Measurements from ENCODE around the gene ROCK1. TPM values are rescaled to one million over a fixed set of nuclear protein-coding genes. Genes with fewer than 3 reads are reported as not detected.

ROCK1 gene
- total and polyA plus RNA-seq, 9 of the 15 experiments (the other 6 are each of a cell fraction or from before 2014, with no cell fraction given): 7.4 to 28.6 (median 17.7) TPM

GRCh38 chr18:21052385-21052784 is 59.2 kb downstream of the ROCK1 start:
- CTCF ChIA-PET (ENCODE audit: low intra/inter-chr PET ratio): no interaction called here
- in situ Hi-C loops (cut with MboI) (no loop called here), intact Hi-C loops (cut with micrococcal nuclease) (loop anchor here (5.0 to 10.0 kb wide), 2 partner anchors 60 to 112 kb away; partner anchors contain the start of gene ROCK1)
- Histone ChIP-seq H3K4me3 (no peak overlapping the region), H4K20me1 (replicated peaks; ENCODE audit: control insufficient read depth, insufficient read depth, low read length) (no peaks in the 10 kb centered on the region), H3K4me2 (ENCODE audit: insufficient read depth, low read length) (no peak overlapping the region), H3K36me3 (ENCODE audit: control insufficient read depth, insufficient read depth, low read length) (0 out of 3 replicates have a peak, but pooled peaks cover 3% of the 10 kb centered on the region), H3K9me3 (replicated peaks; ENCODE audit: control insufficient read depth, insufficient read depth, low read depth, low read length) (no peaks in the 10 kb centered on the region), H3K27ac (ENCODE audit: extremely low read depth, low read depth, low read length) (no peak overlapping the region), H3K4me1 (replicated peaks in 1 of 2; ENCODE audit: control insufficient read depth in 2 of 2, insufficient read depth in 2 of 2, low read length in 2 of 2) (no peaks in the 10 kb centered on the region; a peak in 1 of 5 replicates), H3K27me3 (ENCODE audit: control insufficient read depth in 2 of 2, insufficient read depth in 2 of 2, low read length in 2 of 2) (no peaks in the 10 kb centered on the region), H2AFZ (ENCODE audit: low read depth, low read length) (no peak overlapping the region), H3K79me2 (ENCODE audit: control insufficient read depth, insufficient read depth, low read length) (no peaks in the 10 kb centered on the region; the same call in 2 of the 3 replicates), H3K9ac (ENCODE audit: insufficient read depth in 1 of 2, low read depth in 2 of 2, low read length in 2 of 2) (no peak overlapping the region), H3K9me1 (ENCODE audit: control insufficient read depth, insufficient read depth, low read length) (no peaks in the 10 kb centered on the region)
- POLR2A ChIA-PET: interaction anchor here (2.0 to 2.4 kb wide), 2 partner anchors 9 to 10 kb away, joined by 5 to 7 read pairs; no protein-coding TSS in a partner anchor
- ATAC-seq (no peak), FAIRE-seq (no peak), DNase-seq (ENCODE audit: extremely low read depth in 1 of 4, low spot score in 3 of 4) (no peak)
- 59% methylated on average over 5 of the region's 5 CpGs for WGBS (ENCODE audit: insufficient coverage, low coverage, missing lambda C conversion rate)
- no TSS peak for BruUV-seq (replicated peaks)
- TF ChIP-seq ZNF57 (CRISPR knock-in tag; IDR thresholded peaks at IDR 0.05): no peak

GRCh38 chr18:21051620-21052019 is 60.0 kb downstream of the ROCK1 start:
- no peaks in the 10 kb centered on the region; the same call in 2 of the 3 replicates for H3K79me2 ChIP-seq (ENCODE audit: control insufficient read depth, insufficient read depth, low read length)
- H2AFZ ChIP-seq (ENCODE audit: low read depth, low read length): no peak overlapping the region
- no peak for DNase-seq (ENCODE audit: extremely low read depth in 1 of 4, low spot score in 3 of 4)
- POLR2A ChIA-PET: interaction anchor here (0.8 kb wide), 1 partner anchor 30 kb away, joined by 3 read pairs; no protein-coding TSS in a partner anchor
- H3K9ac ChIP-seq (ENCODE audit: insufficient read depth in 1 of 2, low read depth in 2 of 2, low read length in 2 of 2): no peak overlapping the region
- H3K36me3 ChIP-seq (ENCODE audit: control insufficient read depth, insufficient read depth, low read length): 0 out of 3 replicates have a peak, but pooled peaks cover 3% of the 10 kb centered on the region
- no peak overlapping the region for H3K4me3 ChIP-seq
- no peak overlapping the region for H3K4me2 ChIP-seq (ENCODE audit: insufficient read depth, low read length)
- in situ Hi-C loops (cut with MboI) (no loop called here), intact Hi-C loops (cut with micrococcal nuclease) (loop anchor here (5.0 to 10.0 kb wide), 2 partner anchors 61 to 113 kb away; partner anchors contain the start of gene ROCK1)
- no peak overlapping the region for H3K27ac ChIP-seq (ENCODE audit: extremely low read depth, low read depth, low read length)
- H3K9me3 ChIP-seq (replicated peaks; ENCODE audit: control insufficient read depth, insufficient read depth, low read depth, low read length): no peaks in the 10 kb centered on the region
- WGBS (ENCODE audit: insufficient coverage, low coverage, missing lambda C conversion rate): 85% methylated on average over 3 of the region's 3 CpGs
- H4K20me1 ChIP-seq (replicated peaks; ENCODE audit: control insufficient read depth, insufficient read depth, low read length): no peaks in the 10 kb centered on the region
- CTCF ChIA-PET (ENCODE audit: low intra/inter-chr PET ratio): no interaction called here
- no peak for FAIRE-seq
- H3K4me1 ChIP-seq (replicated peaks in 1 of 2; ENCODE audit: control insufficient read depth in 2 of 2, insufficient read depth in 2 of 2, low read length in 2 of 2): no peaks in the 10 kb centered on the region
- H3K9me1 ChIP-seq (ENCODE audit: control insufficient read depth, insufficient read depth, low read length): no peaks in the 10 kb centered on the region
- no peak for TF ChIP-seq ZNF740 (CRISPR knock-in tag; IDR thresholded peaks at IDR 0.05)
- TF ChIP-seq ZNF740 (tag; IDR thresholded peaks at IDR 0.05): no peak
- no peak for TF ChIP-seq L3MBTL2 (IDR thresholded peaks at IDR 0.05)
- no peak for TF ChIP-seq ZBTB9 (CRISPR knock-in tag; IDR thresholded peaks at IDR 0.05)
- no peak for TF ChIP-seq ZNF449 (CRISPR knock-in tag; IDR thresholded peaks at IDR 0.05)
- no peak for TF ChIP-seq NFIC (IDR thresholded peaks at IDR 0.05)
- ATAC-seq: no peak
- no peaks in the 10 kb centered on the region for H3K27me3 ChIP-seq (ENCODE audit: control insufficient read depth in 2 of 2, insufficient read depth in 2 of 2, low read length in 2 of 2)
- BruUV-seq (replicated peaks): no TSS peak
